GM18517 (cell line): ENCODE data around the gene TUBA3C.
"Not testable (repeated sequence)": the region's sequence is repeated elsewhere in the genome, so short reads cannot be mapped to it uniquely, and the experiment has no call there.

Source experiments
- ATAC-seq: cut with Tn5 transposase; IDR thresholded peaks from one replicate; pipeline ENCODE4 v1.9.1; 2021; ENCODE audit warnings: mild to moderate bottlenecking, moderate library complexity; ENCODE audit not compliant: unreplicated experiment

Gene TUBA3C

DNA sequence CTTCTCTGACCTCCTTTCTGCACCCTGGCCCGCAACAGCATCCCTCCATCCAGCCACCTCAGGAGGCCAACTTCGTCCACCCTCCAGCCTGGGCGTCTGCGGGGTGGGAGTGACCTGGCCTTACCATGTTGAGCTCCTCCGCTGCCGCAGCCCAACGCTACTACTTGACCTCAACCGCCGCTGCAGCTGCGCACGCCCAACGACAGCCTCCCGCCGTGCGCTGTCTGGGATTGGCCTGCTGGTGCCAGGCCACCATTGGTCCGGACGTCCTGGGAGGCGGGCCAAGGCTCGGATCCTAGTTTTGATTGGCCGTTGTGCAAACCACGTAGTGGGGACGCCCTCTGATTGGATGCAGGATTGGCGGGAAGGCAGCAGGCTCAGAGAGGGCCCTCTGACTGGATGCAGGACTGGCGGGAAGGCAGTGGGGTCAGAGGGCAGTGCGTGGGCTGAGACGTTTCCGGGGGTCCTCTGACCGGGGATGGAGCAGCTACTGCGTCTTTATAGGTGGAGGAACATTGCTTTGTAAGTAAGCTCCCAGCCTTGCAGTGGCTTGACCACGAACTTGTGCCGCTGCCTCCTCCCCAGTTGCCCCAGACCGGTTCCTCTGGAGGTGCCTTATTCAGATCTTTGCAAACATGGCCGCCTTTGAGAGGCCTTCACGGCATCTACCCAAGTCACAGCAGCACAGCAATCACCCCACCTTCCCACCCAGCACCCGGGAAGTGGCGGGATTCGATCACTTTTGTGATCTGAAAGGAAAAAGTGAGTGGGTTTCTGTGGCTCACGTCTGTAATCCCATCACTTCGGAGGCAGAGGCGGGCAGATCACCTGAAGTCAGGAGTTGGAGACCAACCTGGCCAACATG is at the start of gene TUBA3C:
TSS of gene TUBA3C (minus strand) at position 204 of the 865 bp plus-strand sequence. CDS start at position 127, 77 bp downstream.
- ATAC-seq, result no peak

DNA sequence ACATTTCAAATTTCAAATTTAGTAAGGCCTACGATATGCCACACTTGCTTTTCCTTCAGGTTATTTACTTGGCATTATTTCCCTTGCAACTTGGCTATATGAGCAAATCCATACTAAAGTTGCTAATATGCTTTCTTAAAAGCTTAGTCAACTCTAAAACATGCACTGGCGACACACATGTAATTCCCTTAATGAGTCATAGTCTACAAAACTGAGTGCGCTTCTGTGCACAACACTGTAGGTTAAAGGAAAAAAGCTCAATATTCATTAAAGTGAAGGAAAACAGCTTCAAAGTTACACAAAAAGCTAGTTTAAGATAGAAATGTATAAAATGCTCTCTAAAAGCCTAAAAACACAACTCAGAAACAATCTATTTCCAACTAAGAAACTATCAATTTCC is 25.8 kb upstream of the TUBA3C start:
- not testable (repeated sequence) for ATAC-seq

DNA sequence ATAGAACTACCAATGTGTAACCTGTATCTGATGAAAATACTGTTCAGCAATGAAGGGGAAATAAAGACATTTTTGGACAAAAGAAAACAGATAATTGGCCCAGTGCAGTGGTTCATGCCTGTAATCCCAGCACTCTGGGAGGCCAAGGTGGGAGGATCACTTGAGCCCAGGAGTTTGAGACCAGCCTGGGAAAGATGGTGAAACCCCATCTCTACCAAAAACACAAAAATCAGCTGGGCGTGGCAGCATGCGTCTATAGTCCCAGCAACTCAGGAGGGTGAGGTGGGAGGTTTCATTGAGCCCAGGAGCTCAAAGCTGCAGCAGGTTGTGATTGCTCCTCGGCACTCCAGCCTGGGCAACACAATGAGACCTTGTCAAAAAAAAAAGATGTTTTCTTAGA is 11.0 kb upstream of the TUBA3C start:
- not testable (repeated sequence) for ATAC-seq

DNA sequence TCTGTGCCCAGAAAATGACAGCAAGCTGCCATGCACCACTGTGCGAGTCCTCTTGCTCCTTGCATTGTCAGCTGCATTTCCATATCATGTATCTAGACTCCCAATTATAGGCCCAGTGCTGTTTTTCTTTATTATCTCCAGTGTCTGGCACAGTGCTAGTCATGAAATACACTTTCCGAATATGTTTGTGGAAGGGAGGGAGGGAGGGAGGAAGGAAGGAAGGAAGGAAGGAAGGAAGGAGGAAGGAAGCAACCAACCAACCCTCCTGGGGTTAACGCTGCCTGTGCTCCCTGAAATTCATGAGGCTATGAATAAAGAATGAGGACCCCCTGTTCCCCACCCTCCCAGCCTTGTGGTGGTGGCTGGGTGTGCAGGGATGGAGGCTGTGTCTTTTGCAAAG is 8.3 kb upstream of the TUBA3C start:
- ATAC-seq, result not testable (repeated sequence)

DNA sequence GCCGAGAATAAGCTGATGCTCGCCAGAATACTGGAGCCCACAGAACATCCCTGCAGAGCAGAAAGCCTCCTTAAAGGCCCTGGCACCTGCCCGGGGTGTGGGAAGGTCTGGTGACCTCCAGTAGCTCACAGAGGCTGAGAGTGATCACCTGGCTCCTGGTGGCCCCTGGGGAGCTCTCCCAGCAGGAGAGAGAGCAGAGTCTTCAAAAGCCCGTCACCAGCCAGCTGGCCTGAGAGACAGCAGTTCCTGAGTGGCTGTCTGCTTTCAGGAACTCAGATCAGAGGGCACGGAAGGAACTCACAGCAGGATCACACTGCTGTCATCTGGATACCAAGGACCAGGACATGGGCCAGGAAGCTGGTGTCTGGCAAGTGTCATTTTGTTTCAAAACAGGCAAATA is 7.7 kb upstream of the TUBA3C start:
- ATAC-seq, result not testable (repeated sequence)

DNA sequence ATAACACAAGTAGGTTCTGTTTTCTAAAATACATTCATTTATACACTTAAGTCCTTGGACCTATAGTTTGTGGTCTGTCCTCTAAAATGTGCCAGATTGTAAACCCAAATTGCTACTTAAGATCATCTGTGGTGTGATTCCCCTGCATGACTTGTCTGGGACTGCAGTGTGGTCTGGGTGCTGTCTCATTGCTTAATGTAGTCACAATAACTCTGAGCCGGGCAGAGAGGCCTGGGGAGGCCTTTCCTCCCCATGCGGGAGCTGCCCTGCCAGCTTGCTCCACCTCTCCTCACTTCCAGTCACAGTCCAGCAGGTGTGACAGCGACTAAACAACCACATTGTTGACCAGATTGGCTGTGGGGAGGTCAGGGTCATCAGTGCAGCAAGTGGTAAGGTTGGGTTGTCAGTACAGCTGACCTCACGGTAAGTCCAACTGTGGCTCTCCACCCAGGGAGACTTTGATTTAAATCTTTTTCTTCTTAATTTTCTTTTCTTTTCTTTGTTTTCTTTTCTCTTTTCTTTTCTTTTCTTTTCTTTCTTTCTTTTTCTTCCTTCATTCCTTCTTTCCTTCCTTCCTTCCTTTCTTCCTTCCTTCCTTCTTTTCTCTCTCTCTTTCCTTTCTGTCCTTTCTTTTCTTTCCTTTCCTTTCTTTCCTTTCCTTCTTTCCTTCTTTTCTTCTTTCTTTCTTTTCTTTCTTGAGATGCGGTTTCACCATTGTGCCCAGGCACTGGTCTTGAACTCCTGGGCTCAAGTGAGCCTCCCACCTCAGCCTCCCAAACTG is 4.4 kb upstream of the TUBA3C start:
- ATAC-seq, result no peak

DNA sequence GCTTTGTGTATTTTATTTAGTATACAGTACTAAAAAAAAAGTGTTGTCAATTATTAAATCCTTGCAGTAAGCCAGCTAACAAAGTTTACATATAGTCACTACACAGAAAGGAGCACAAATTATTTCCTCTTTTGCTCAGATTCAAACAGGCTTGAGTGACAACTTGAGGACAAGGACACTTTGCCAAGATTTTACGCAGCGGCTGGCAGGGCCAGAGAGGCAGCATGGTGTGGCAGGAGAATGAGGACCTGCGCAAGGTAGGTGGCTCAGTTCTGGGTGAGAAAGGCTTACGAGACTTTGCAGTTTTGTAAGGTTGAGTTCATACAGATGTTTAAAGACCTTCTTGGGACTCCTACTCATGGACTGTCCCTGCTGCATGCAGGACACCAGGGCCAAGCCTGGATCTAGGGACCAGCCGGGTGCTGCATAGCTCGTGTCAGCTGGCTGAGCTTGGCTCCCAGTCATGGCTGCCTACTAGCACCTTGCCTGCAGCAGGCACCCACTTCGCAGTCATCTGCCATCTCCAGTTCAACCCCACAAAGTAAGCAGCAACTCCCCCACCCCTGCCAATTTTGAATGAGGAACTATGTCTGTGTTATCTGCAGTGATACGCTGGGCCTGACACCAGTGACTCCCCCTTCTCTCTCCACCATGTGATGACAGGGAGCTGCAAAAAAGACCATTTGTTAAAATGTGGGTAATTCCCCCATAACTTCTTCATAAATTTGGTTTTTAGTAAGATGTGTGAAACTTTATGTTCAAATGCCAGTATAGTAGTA is 3.7 kb upstream of the TUBA3C start:
- ATAC-seq, result no peak

DNA sequence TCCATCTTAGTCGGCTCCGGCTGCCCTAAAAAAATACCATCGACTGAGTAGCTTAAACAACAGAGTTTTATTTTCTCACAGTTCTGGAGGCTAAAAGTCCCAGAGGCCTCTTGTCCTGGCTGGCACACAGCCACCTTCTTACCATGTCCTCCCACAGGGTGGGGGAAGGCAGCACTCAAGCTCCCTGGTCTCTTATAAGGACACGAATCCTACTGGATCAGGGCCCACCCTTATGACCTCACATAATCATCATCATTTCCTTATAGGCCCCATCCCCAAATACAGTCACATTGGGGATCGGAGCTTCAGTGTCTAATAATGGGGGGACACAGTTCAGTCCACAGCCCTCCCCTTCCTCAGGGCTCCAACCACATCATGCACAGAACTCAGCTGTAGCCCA is 2.6 kb upstream of the TUBA3C start:
- no peak for ATAC-seq

DNA sequence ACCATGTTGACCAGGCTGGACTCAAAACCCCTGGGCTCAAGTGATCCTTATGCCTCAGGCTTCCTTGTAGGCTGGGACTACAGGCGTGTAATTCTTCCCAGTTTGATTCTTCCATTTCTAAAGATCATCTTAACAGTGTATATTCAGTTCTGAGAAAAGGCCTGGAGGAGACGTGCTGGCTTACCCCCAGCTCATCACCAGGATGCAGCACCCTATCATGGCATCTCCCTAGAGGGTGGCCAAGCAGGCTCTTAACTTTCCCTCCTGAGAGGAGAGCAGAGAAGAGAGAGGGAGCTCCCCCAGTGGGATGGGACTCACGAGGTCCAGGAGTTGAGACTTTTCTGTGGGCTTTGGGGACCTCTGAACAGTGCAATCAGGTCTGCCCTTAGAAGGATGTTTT is 2.1 kb upstream of the TUBA3C start:
- ATAC-seq, result no peak

DNA sequence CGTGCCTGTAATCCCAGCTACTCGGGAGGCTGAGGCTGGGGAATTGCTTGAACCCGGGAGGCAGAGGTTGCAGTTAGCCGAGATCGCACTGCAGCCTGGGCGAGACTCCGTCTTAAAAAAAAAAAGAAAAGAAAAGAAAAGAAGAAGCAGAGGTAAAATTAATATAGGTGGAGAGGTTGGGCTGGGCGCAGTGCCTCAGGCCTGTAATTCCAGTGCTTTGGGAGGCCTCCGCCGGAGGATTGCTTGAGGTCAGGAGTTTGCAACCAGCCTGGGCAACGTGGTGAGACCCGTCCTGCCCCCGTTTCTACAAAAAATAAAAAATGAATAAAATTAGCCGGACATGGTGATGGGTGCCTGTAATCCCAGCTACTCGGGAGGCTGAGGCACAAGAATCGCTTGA is 912 bp upstream of the TUBA3C start:
- no peak for ATAC-seq

DNA sequence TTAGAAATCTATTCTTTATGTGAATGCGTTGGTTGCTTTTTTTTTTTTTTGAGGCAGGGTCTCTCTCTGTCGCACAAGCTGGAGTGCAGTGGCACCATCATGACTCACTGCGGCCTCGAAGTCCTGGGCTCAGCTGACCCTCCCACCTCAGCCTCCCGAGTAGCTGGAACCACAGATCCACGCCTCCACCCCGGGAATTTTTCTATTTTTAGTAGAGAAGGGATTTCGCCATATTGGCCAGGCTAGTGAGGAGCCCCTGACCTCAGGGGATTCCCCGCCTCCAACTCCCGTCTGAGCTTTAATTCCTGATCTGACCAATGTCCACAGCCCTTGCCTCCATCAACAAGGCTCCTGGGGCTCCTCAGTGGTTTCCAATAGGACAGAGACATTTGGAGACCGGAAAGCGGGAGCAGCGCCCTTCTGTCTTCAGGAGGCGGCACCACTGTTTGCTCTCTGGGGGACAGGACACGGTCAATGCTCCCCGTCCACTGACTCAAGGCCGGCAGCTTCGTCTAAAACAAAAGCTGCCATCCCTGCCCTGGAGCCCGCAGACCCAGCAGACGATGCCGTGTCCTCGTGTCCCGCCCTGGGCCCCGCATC is 503 bp downstream of the TUBA3C start:
- no peak for ATAC-seq

DNA sequence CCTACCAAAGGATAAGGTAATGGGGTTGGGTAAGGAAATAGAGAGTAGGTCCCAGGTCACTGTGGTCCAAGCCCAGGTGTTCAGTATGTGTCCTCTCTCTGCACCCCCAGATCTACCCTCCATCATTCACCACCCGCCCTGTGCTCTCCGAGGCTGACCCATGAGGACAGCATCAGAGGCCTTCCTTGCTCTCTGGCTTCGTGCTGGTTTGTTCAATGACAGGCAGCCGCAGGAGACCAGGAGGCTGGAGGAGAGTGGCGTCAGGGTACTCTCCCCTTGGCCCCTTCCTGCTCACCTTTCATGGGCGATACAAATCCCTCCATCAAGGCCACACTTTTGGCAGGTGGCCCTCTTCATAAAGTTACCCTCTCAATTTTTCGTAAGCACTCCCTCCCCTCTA is 1.7 kb downstream of the TUBA3C start:
- no peak for ATAC-seq

DNA sequence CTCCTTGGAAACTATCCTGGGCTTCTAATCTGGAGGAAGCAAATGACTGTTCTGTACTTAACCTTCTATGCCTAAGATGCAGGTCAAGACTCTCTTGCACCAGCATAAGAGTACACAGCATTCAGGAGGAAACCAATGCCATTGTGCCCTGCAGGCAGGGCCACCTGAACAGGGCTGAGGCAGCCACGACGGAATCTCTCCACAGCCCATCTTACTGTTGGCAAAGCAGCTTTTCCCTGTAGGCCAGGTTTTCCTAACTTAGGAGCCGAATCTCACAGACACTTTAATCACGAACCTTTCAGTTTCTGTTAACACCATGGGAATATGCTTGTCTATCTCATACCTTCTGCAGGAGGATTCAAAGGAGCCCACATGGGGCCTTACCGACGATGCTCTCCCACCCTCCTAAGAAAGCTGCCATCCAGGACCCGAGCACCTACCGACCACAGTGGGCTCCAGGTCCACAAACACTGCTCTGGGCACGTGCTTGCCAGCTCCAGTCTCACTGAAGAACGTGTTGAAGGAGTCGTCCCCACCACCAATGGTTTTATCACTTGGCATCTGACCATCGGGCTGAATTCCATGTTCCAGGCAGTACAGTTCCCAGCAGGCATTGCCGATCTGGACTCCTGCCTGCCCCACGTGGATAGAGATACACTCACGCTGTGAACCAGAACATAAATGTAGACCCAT is 2.6 kb downstream of the TUBA3C start:
- ATAC-seq, result no peak

DNA sequence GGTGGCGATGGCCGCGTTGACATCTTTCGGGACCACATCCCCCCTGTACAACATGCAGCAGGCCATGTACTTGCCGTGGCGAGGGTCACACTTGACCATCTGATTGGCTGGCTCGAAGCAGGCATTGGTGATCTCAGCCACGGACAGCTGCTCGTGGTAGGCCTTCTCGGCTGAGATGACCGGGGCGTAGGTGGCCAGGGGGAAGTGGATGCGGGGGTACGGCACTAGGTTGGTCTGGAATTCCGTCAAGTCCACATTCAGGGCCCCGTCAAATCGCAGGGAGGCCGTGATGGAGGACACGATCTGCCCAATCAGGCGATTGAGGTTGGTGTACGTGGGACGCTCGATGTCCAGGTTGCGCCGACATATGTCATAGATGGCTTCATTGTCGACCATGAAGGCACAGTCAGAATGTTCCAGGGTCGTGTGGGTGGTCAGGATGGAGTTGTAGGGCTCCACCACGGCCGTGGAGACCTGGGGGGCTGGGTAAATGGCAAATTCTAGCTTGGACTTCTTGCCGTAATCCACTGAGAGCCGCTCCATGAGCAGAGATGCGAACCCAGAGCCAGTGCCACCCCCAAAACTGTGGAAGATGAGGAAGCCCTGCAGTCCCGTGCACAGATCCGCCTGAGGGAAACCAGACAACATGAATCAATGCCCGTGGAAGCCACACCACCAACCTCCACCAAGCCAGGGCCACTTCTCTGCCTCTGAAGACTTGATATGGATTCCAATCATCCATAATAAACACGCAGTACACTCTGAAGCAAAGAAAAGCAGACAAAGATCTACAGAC is 4.4 kb downstream of the TUBA3C start:
- ATAC-seq, result not testable (repeated sequence)

DNA sequence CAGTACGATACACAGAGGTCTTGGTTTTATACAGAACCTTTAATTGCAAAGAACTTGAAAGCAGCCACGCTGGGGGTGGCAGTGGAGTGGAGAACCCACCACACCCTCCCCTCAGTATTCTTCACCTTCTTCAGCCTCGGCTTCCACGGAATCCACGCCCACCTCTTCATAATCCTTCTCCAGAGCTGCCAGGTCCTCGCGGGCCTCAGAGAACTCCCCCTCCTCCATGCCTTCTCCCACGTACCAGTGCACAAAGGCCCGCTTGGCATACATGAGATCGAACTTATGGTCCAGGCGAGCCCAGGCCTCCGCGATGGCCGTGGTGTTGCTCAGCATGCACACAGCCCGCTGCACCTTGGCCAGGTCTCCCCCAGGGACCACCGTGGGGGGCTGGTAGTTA is 7.9 kb downstream of the TUBA3C start:
- ATAC-seq, result no peak

DNA sequence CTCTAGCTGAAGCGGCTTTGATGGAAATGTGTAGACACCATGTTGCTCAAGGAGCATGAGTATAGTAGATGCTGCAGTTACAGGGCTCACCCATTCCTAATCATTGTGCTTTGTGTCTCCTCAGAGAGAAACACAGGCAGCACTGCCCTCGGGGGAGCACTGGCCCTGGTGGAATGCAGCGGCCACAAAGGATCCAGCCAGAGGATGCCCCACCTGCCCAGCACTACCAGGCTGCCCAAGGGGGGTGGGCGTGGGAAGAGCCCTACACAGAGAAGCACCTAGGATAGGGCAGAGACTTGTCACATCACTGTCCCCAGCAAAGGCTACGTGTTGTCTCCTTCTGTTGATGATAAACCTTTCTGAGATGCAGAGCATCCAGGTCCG is 9.0 kb downstream of the TUBA3C start:
- ATAC-seq, result no peak

DNA sequence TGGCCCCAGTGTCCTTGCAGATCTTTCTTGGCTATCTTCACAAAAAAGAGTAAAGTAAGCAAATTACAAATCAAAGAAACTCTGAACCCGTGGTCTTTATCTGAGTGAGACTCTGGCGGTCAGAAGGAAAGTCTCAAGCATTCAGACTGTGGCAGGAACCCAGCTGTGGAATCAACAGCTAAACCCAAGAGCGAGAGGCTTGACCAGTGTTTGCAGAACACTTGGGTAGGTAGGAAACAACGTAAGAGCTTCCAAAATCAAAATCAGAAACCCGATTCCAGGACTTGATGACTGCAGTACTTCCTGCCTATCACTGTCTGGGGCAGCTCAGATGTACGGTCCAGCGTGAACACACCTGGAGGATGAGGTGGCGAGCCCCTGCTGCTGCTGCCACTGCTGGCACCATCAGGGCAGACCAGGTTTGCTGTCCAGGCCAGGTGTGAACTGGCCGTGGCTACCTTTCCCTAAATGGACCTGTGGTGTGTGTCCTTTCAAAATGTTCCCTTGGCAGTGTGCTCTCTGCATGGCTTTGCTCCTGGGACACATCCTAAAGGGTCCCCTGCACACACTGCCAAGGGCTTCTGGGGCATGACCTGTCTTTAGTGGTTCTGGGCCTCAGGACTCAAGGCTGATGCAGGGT is 9.5 kb downstream of the TUBA3C start:
- no peak for ATAC-seq

DNA sequence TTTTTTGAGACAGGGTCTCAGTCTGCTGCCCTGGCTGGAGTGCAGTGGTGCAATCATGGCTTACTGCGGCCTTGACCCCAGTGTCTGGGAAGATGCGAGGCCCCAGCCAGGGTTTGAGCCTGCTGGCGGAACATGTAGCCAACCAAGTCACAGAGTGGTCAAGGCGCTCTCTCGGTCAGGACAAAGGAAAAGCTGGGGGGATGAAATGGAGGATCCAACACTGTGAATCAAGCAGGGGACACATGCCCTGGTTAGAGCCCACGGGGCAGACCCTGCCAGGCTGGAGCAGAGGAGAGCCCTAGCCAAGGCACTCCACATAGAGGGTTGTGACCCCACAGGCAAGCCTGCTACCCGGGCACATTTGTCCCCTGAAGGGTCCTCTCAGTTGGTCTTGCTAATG is 10.1 kb downstream of the TUBA3C start:
- no peak for ATAC-seq

DNA sequence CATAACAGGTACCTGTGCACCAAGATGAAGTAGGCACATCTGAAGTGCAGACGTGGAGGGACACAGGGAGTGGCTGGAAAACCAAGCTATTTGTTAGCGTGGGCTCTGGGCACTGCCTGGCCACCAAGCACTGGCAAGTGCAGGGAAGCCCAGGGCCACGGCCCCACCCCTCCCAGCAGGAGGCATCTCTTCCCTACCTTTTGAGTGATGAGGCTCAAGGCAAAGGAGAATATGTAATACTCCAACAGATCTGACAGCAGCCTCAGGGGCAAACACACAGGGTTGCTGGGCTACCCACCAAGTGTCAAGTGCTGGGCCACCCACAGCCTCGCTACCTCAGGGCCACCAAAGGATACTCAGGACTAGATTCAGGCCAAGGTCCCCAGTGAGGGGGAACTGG is 11.6 kb downstream of the TUBA3C start:
- ATAC-seq, result no peak
